CD4-positive, alpha-beta T cell (primary cell): Measurements from ENCODE around the gene HLA-F. TPM values are rescaled to one million over a fixed set of nuclear protein-coding genes. Genes with fewer than 3 reads are reported as not detected.

Source experiments
- ATAC-seq: fragments of 200-7000 bp; cut with Tn5 transposase; one replicate; pipeline ENCODE4 v1.10.0; 2022; ENCODE audit warnings: mild to moderate bottlenecking; ENCODE audit not compliant: poor library complexity
- CTCF ChIA-PET: fragments of 350-600 bp; sonication (Branson Sonifier 250); formaldehyde crosslinking; loops from one replicate; lab custom pipeline; 2021; ENCODE audit warnings: antibody characterized with exemption, inconsistent platforms; lab: Charles Lee
- POLR2A ChIA-PET: fragments of 350-600 bp; sonication (Branson Sonifier 250); formaldehyde crosslinking; loops from one replicate; lab custom pipeline; 2021; ENCODE audit warnings: antibody characterized with exemption, inconsistent platforms; lab: Charles Lee
- DNase-seq, 14 experiments: peaks; one replicate each; pipeline ENCODE4 v3.0.0-alpha.2; 2013 to 2020; ENCODE audit warnings: mixed read lengths in 2 of 14
- H3K27ac ChIP-seq, 2 donors: one replicate each; pipeline versions ENCODE4 v1.5.1 to v1.7.0; 2013; ENCODE audit warnings: low read length in 2 of 2, low read depth in 1 of 2, mild to moderate bottlenecking in 1 of 2
- H3K27me3 ChIP-seq, 2 experiments: 1 replicate in 1 of 2; 2 replicates in 1 of 2; pipeline versions ENCODE4 v1.6.1 to v1.7.0; 2013; ENCODE audit warnings: low read length in 2 of 2, control low read depth in 1 of 2, mild to moderate bottlenecking in 1 of 2, moderate library complexity in 1 of 2; ENCODE audit not compliant: insufficient read depth in 2 of 2, control insufficient read depth in 1 of 2
- H3K36me3 ChIP-seq: one replicate; pipeline ENCODE4 v1.6.1; 2013; ENCODE audit warnings: low read length, control low read depth; ENCODE audit not compliant: insufficient read depth
- H3K4me1 ChIP-seq: one replicate; pipeline ENCODE4 v1.6.1; 2013; ENCODE audit warnings: low read length, control low read depth; ENCODE audit not compliant: insufficient read depth
- H3K4me3 ChIP-seq: one replicate; pipeline ENCODE4 v1.5.1; 2013; ENCODE audit warnings: mild to moderate bottlenecking, low read length, moderate library complexity
- H3K9me3 ChIP-seq, 2 experiments: 1 replicate in 1 of 2; 2 replicates in 1 of 2; pipeline versions ENCODE4 v1.6.1 to v1.7.0; 2013; ENCODE audit warnings: low read length in 2 of 2, mild to moderate bottlenecking in 2 of 2, control low read depth in 1 of 2, moderate library complexity in 1 of 2; ENCODE audit not compliant: control insufficient read depth in 1 of 2, insufficient read depth in 1 of 2
- H3K27ac Mint-ChIP-seq: one replicate; pipeline ENCODE4 v1.8.0; 2020; ENCODE audit warnings: mixed read lengths
- H3K27me3 Mint-ChIP-seq: one replicate; pipeline ENCODE4 v1.8.0; 2021; ENCODE audit warnings: mixed read lengths
- H3K36me3 Mint-ChIP-seq: one replicate; pipeline ENCODE4 v1.8.0; 2021; ENCODE audit warnings: low read depth, mixed read lengths
- H3K4me1 Mint-ChIP-seq: one replicate; pipeline ENCODE4 v1.8.0; 2021; ENCODE audit warnings: low read depth, mixed read lengths
- H3K4me3 Mint-ChIP-seq: one replicate; pipeline ENCODE4 v1.8.0; 2020; ENCODE audit warnings: mild to moderate bottlenecking, mixed read lengths
- H3K9me3 Mint-ChIP-seq: one replicate; pipeline ENCODE4 v1.8.0; 2020; ENCODE audit warnings: mixed read lengths
- CTCF ChIP-seq: fragments of 200-600 bp; IDR thresholded peaks from one replicate; pipeline ENCODE4 v1.8.0; 2022; ENCODE audit warnings: antibody characterized with exemption, mild to moderate bottlenecking
- intact Hi-C, 2 experiments: fragments of 100-400 bp; cut with DNase I in 1 of 2; cut with micrococcal nuclease in 1 of 2; formaldehyde crosslinking; loops; one replicate each; pipeline versions ENCODE4 v1.15.1 to v1.9.0; 2023 to 2025; cut with DNase I, micrococcal nuclease
- total RNA-seq, 174 experiments: library from RNA in 2 of 174; stranded (reverse) in 2 of 174; gene quantifications; one replicate each; pipeline ENCODE4 v1.2.3 and lab custom pipeline; 2021 to 2026

Gene HLA-F
- total RNA-seq, 2 experiments from 2014 or later = 560 TPM

- peaks cover 56% of the 10 kb centered on the region for H3K36me3 ChIP-seq
- Mint-ChIP-seq H3K27ac (peak overlapping the region; percentile 95), H3K36me3 (peaks cover 71% of the 10 kb centered on the region)
Observed at GRCh38 chr6:29726001-29726400, 2.8 kb downstream of the HLA-F start.

DNA sequence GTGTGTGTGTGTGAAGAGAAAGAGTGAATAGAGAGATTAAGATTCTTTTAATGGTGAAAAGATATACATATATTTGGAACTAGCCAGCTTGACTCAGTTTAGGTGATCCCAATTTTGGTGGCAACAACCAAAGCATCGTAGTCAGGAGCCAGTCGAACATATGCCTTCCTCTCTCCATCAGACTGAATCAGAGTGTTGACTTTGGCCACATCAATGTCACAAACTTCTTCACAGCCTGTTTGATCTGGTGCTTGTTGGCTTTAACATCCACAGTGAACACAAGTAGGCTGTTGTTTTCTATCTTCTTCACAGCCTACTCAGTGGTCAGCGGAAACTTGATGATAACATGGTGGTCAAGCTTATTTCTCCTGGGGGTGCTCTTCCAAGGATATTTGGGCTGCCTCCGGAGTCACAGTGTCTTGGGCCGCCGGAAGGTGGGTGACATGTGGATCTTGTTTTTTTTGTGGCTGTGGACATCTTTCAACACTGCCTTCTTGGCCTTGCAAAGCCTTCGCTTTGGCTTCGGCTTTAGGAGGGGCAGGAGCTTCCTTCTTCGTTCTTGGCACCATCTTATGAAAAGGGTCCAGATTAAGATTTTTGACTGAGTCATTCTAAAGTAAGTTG is 3.4 kb downstream of the HLA-F start:
- peaks cover 92% of the 10 kb centered on the region for H3K4me1 Mint-ChIP-seq
- Histone ChIP-seq H3K27me3 (no peaks in the 10 kb centered on the region), H3K36me3 (peaks cover 56% of the 10 kb centered on the region), H3K27ac (no peak overlapping the region), H3K4me1 (peaks cover 62% of the 10 kb centered on the region), H3K4me3 (peak overlapping the region; percentile 100), H3K9me3 (no peaks in the 10 kb centered on the region)
- H3K27ac Mint-ChIP-seq = peak overlapping the region; percentile 95
- ChIA-PET CTCF (interaction anchor here (0.8 to 1.7 kb wide), 5 partner anchors 11 to 77 kb away, joined by 3 to 6 read pairs (median 4); no protein-coding TSS in a partner anchor), POLR2A (interaction anchor here (0.6 to 4.5 kb wide), 4 partner anchors 11 to 238 kb away, joined by 3 to 44 read pairs (median 18); no protein-coding TSS in a partner anchor)
- DNase-seq = peak in 2 of 14 experiments; percentile 45 to 54
- peak overlapping the region; percentile 97 for H3K4me3 Mint-ChIP-seq
- intact Hi-C loops = loop anchor here in 1 of 2 experiments (10.0 kb wide), 1 partner anchor 238 kb away; no protein-coding TSS in a partner anchor
- H3K9me3 Mint-ChIP-seq = no peaks in the 10 kb centered on the region
- TF ChIP-seq CTCF = no peak
- H3K27me3 Mint-ChIP-seq = no peaks in the 10 kb centered on the region
- no peak for ATAC-seq
- peaks cover 71% of the 10 kb centered on the region for H3K36me3 Mint-ChIP-seq

More at GRCh38 chr6:29726001-29726400, 2.8 kb downstream of the HLA-F start:
- peak overlapping the region; percentile 99 to 100 for H3K27ac ChIP-seq
- H3K9me3 Mint-ChIP-seq = no peaks in the 10 kb centered on the region
- ATAC-seq = no peak
- intact Hi-C loops = loop anchor here in 1 of 2 experiments (10.0 kb wide), 1 partner anchor 239 kb away; no protein-coding TSS in a partner anchor
- H3K4me3 ChIP-seq = peak overlapping the region; percentile 100
- H3K27me3 Mint-ChIP-seq = no peaks in the 10 kb centered on the region
- peaks cover 62% of the 10 kb centered on the region for H3K4me1 ChIP-seq
- peak in 1 of 14 experiments; percentile 38 for DNase-seq
- no peaks in the 10 kb centered on the region for H3K9me3 ChIP-seq
- TF ChIP-seq CTCF = no peak
- ChIA-PET CTCF (interaction anchor here (1.4 to 1.7 kb wide), 4 partner anchors 12 to 76 kb away, joined by 4 to 6 read pairs (median 4); no protein-coding TSS in a partner anchor), POLR2A (interaction anchor here (1.0 to 4.5 kb wide), 4 partner anchors 12 to 239 kb away, joined by 3 to 44 read pairs (median 18); no protein-coding TSS in a partner anchor)
- no peaks in the 10 kb centered on the region for H3K27me3 ChIP-seq
- peaks cover 90% of the 10 kb centered on the region for H3K4me1 Mint-ChIP-seq
- peak overlapping the region; percentile 97 for H3K4me3 Mint-ChIP-seq

- ChIA-PET POLR2A (interaction anchor here (0.6 to 4.5 kb wide), 8 partner anchors 10 to 237 kb away, joined by 3 to 44 read pairs (median 4); no protein-coding TSS in a partner anchor), CTCF (interaction anchor here (1.6 kb wide), 2 partner anchors 10 to 26 kb away, joined by 4 read pairs; no protein-coding TSS in a partner anchor)
- H3K4me1 ChIP-seq = peaks cover 53% of the 10 kb centered on the region
- no peaks in the 10 kb centered on the region for H3K27me3 ChIP-seq
- ATAC-seq (no peak), DNase-seq (peak in 1 of 14 experiments; percentile 22)
- H3K27ac ChIP-seq = peak overlapping the region in 1 of 2 donors; percentile 0
- H3K9me3 ChIP-seq = no peaks in the 10 kb centered on the region
- intact Hi-C loops = loop anchor here in 1 of 2 experiments (10.0 kb wide), 1 partner anchor 237 kb away; no protein-coding TSS in a partner anchor
- Mint-ChIP-seq H3K27ac (peak overlapping the region; percentile 95), H3K4me1 (peaks cover 83% of the 10 kb centered on the region), H3K27me3 (no peaks in the 10 kb centered on the region), H3K4me3 (peak overlapping the region; percentile 97), H3K9me3 (no peaks in the 10 kb centered on the region), H3K36me3 (peaks cover 67% of the 10 kb centered on the region)
- H3K4me3 ChIP-seq = no peak overlapping the region
- no peak for TF ChIP-seq CTCF
- H3K36me3 ChIP-seq = peaks cover 56% of the 10 kb centered on the region
Observed at GRCh38 chr6:29727637-29728036, 4.4 kb downstream of the HLA-F start.
